Measurements from ENCODE around the gene UCHL5.

- TF ChIP-seq CTCF (IDR thresholded peaks at IDR 0.05; ENCODE audit: poor library complexity, severe bottlenecking) (no peak), POLR2AphosphoS5 (IDR thresholded peaks at IDR 0.05) (no peak), MXI1 (conservative IDR thresholded peaks at IDR 0.05; ENCODE audit: poor library complexity, severe bottlenecking) (no peak)
These were observed 16.1 kb downstream of the UCHL5 start for GRCh38 chr1:193042766-193043691.
